HL-60 (cell line): Measurements from ENCODE around the gene EEF1AKMT3.
A peak's percentile ranks its signal among the peaks of the same experiment; 100 is the strongest.

ENCODE experiments used
- DNase-seq, 2 experiments: peaks; one replicate each; pipeline ENCODE4 v3.0.0-alpha.2; 2010 to 2020; ENCODE audit warnings: low read depth in 1 of 2, low spot score in 1 of 2
- H3K27ac ChIP-seq: fragments of 250-450 bp; sonication (Bioruptor Pico); replicated peaks from 2 replicates; pipeline ENCODE4 v1.5.1; 2020; ENCODE audit warnings: mild to moderate bottlenecking, moderate library complexity
- H3K27me3 ChIP-seq: fragments of 250-450 bp; sonication (Bioruptor Pico); 2 replicates; pipeline ENCODE4 v1.5.1; 2021; ENCODE audit warnings: mild to moderate bottlenecking, moderate library complexity; ENCODE audit not compliant: insufficient read depth, poor library complexity, severe bottlenecking
- H3K4me3 ChIP-seq: replicated peaks from 2 replicates; pipeline ENCODE4 v1.5.1; 2011; ENCODE audit warnings: mild to moderate bottlenecking, control low read depth, low read length; ENCODE audit not compliant: insufficient read depth
- CTCF ChIP-seq: IDR thresholded peaks from one replicate; pipeline ENCODE4 v1.5.1; 2011; ENCODE audit warnings: low read length, control low read depth, inconsistent platforms; ENCODE audit not compliant: insufficient read depth
- GABPA ChIP-seq: IDR thresholded peaks from 2 replicates; pipeline ENCODE4 v1.6.1; 2012; ENCODE audit warnings: low read depth
- POLR2AphosphoS5 ChIP-seq: IDR thresholded peaks from 2 replicates; pipeline ENCODE4 v1.6.1; 2012; ENCODE audit warnings: low read depth
- REST ChIP-seq: IDR thresholded peaks from 2 replicates; pipeline ENCODE4 v1.6.1; 2012; ENCODE audit warnings: low read depth; ENCODE audit not compliant: insufficient replicate concordance
- SPI1 ChIP-seq: IDR thresholded peaks from 2 replicates; pipeline ENCODE4 v1.6.1; 2012; ENCODE audit warnings: low read depth, mild to moderate bottlenecking, borderline replicate concordance

Gene EEF1AKMT3

GRCh38 chr12:57815177-57816000 is 43.0 kb downstream of the EEF1AKMT3 start:
- TF ChIP-seq GABPA, result no peak
- TF ChIP-seq SPI1, result no peak
- no peak for TF ChIP-seq CTCF
- no peak for TF ChIP-seq REST
- no peak for DNase-seq

DNA sequence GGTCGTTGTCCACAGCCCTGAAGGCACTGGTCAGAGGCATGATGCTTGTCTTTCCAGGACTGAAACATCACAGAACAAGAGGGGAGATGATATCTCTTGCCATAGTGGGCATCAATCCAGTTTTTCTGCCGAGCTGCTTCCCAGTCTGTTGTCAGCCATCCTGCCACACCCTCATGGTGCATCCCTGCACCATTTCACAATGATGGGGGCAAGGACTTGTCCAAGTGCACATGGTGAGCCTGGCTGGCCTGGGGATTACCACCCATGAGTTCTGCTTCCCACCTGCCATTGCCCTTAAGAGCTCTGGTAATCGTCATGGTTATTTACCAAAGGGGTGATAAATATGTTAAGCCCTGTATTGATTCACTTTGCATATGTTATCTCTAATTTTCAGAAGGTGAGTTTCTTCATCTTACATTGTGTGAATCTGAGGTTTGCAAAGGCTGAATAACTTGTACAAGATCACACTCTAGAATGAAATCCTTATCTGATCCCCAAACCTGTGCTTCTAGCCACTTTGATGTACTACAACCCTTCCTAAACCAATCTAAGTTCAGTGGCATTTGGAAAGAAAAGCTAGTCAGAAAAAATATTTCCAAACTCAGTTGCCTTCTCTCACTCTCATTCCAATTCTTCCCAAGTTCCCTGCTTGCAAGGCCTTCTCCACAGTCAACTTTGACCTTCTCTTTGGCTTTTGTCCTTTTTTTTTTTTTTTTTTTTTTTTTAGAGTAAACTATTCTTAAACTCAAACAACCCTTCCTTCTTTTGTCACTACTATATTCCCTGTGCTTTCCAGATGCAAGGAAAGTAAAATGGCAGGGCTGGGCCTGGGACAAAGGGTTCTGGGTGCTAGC is 43.8 kb downstream of the EEF1AKMT3 start:
- DNase-seq, result no peak

More at GRCh38 chr12:57815177-57816000, 43.0 kb downstream of the EEF1AKMT3 start:
- Histone ChIP-seq H3K4me3 (no peak overlapping the region), H3K27ac (no peak overlapping the region), H3K27me3 (no peaks in the 10 kb centered on the region)

More for the DNA sequence above, 43.8 kb downstream of the EEF1AKMT3 start:
- no peak for TF ChIP-seq GABPA
- TF ChIP-seq REST, result no peak
- TF ChIP-seq SPI1, result no peak
- no peak for TF ChIP-seq CTCF
- no peak for TF ChIP-seq POLR2AphosphoS5
- H3K27ac ChIP-seq, result peak overlapping the region; percentile 14; the same call in 1 of the 2 replicates
- no peak overlapping the region for H3K4me3 ChIP-seq
- no peaks in the 10 kb centered on the region for H3K27me3 ChIP-seq
